GM18498 (cell line): ENCODE data around the gene IL26.
"Not testable (repeated sequence)": the region's sequence is repeated elsewhere in the genome, so short reads cannot be mapped to it uniquely, and the experiment has no call there.

Experiments used
- ATAC-seq: cut with Tn5 transposase; IDR thresholded peaks from one replicate; pipeline ENCODE4 v1.9.1; 2021; ENCODE audit warnings: mild to moderate bottlenecking, moderate library complexity; ENCODE audit not compliant: unreplicated experiment

Gene IL26

DNA sequence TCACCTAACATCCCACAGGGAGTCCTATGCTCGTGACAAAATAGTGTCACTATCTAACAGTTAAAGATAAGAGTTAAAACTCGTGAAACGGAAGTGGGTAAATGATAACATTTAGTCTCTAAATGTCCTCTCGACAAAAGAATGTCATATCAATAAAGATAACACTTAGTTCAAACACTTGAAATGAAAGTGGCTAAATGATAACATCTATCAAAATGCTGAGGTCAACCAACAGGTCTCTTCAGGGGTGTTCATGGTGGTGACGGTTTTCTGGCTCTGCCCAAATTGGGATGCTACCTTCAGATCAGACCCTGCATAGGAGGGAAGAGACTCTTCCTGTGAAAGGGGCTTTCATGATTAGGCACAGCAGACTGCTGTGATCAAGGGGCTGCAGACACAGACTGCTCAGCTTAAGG lies 22.1 kb downstream of the IL26 start:
- ATAC-seq = no peak

DNA sequence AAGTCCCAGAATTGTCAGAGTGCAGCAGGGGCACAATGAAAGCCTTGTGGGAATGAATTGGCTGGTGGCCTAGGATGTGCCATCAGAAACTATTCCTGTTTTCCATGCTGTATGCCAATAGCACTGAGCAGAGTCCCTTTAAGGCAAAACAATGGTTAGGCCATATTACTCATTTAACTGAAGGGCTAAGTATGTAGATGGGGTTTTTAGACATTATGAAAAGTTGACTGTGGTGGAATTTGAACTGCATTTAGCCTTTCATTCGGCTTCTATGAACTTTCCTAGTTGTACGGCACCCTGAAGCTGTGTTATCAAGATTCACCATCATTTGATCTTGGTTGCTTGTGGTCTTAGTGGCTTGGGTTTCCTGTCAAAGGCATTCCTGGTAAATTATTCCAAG lies 24.8 kb downstream of the IL26 start:
- ATAC-seq = no peak

DNA sequence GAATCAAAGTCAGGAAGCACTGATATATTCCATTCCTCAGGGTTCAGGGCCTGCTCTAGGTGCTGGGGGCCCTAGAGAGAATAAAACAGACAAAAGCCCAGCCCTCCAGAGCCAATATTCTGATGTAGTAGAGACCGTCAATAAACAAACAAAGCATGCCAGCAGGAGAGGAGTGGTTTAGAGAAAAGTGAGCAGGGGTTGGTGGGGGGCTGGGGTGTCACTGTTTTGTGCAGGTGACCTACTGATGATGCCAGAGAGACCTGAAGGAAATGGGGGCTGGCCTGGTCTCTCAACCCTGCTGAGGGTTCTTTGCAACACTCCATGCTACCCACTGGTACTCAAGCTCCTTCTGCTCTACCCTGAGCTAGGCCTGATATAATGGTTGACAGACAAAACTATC lies 26.5 kb downstream of the IL26 start:
- ATAC-seq = no peak

DNA sequence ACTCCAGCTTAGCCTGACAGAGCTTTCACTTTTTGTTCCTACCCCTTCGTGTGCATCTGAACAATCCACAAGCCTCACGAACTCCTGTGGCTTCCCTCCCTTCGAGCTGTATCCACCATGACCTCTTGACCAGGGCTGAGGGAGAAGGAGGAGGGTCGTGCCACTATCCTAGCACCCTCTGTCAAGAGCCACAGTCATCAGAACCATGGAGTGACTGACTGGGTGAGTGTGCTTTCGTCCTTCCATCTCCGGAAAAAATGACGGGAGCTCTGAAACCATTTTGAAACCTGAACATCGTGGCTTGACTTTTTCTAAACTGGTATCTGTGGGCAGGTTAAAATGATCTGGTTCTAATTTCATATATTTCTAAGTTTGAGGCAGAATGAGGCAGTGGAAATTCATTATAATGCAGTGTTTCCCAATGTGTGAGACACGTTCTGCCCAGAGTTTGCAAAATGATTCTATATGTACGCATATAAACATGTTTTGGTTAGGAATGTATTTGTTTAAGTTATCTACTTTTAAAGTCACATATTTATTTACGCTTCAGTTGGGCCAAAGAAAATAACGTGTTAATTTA lies 27.0 kb downstream of the IL26 start:
- no peak for ATAC-seq

DNA sequence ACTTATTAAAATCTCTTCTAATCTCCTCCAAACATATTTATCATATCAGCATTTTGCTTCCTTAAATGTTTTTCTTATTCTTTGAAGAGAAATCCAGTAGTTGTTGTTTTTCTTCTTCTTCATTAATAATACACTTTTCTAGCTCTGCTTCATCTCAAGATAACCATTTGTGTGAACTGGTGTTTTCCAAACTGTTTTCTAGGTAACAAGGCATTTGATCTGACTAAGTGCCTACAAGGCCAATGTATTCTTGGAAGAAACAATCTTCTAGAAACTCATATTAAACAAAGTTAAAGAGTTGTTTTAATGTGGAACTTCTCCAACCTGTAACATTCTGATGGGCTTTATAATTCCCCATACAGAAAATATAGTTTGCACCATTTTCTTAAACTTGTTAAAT lies 35.3 kb downstream of the IL26 start:
- ATAC-seq = no peak

DNA sequence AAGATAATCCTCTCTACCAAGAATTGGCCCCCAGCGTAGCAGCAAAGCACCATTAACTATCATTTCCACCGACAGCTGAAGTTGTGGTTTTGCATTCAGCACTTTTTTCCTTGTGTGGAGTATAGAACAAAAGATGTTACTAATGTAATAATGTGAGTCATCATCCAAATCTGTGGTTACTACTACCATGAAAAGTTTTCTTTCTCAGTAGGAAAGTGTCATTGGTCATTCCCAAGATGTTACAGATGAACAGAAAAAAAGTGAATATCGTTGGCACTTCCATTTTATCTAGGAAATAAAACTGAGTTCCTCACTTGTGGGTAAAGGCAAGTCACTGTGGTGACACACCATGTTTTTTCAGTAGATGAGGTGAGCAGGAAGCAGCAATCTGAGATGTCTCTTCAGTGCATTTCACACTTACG lies 35.8 kb downstream of the IL26 start:
- no peak for ATAC-seq

DNA sequence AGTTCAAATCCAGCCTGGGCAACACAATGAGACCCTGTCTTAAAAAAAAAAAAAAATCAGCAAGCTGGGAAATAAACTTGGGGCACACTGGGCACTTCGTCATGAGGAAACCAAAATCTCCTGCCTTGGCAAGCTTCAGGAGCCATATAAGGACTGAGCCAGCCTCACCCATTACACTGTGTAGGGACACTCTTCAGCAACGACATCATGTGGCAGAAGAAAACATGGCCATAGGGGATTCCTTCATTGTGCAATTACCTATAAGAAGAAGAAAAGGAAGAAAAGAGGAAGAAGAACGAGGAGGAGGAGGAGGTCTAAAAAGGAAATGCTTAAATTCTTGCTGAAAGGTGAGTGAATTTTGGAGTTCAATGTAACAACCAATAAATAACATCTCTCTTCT lies 40.0 kb downstream of the IL26 start:
- ATAC-seq = no peak

DNA sequence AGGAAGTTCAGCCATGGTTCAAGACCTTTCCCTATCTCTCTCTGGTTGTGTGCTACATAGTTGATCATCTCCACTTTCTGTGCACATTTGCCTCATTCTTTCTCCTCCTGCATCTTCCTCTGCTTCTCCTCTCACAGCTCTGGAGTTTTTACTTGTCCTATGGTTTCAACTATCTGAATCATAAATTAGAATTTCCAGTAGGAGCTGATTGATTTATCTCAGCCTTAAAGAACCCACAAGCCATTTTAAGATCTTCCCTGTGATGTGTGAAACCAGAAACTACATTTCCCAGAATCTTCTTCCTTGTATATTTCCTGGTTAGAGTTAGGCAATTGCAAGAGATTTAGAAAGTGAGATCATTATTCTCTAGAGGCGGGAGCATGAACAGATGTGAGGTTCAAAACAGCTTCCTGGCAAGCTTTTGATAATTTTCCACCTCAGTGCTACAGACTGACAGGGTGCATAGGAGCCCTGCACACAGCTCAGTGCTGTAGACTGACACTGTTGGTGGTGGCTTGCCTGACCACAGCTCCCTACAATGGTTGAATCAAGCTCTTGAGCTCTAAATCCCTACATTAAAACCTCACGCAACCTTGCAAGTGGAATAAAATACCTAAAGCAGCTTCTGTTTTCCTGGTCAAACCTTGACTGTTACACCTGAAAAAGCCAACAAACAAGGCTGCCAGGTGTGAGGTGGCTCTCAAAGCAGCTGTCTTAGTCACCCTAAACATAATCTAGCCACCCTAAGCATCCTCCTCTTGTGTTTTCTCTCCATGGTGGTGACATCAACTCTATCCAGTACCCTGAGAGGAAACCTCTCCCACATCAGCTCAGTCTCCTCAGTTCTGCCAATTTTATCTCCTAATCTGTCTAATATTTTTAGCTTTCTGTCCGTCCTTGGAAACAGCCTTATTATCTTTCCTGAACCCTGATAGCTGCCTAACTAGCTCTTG lies 44.5 kb downstream of the IL26 start:
- ATAC-seq = no peak

DNA sequence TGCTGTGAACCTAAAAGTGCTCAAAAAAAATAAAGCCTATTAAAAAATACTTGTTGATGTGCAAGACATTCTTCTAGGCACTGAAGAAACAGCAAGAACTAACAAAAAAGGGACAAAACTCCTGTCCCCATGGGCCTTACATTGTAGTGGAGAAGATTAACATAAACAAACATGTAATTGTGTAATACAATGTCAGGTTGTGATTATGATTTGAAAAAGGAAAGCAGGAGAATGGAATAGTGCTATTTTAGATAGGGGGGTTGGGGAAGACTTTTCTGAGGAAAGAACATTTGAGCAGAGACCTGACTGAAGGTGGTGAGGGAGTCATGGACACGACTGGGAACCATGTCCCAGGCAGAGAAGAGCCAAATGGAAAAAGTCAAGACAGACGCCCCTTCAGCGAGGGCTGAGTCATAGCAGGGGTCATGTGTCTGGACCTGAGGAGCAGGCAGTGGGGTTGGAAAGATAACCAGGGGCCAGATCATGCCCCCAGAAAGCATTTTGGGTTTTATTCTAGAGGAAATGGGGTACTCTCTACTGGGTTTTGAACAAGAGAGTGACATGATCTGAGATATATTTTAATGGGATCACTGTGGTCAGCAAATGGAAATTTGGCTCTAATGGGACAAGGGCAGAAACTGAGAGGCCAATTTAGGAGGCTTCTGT lies 46.7 kb downstream of the IL26 start:
- no peak for ATAC-seq

DNA sequence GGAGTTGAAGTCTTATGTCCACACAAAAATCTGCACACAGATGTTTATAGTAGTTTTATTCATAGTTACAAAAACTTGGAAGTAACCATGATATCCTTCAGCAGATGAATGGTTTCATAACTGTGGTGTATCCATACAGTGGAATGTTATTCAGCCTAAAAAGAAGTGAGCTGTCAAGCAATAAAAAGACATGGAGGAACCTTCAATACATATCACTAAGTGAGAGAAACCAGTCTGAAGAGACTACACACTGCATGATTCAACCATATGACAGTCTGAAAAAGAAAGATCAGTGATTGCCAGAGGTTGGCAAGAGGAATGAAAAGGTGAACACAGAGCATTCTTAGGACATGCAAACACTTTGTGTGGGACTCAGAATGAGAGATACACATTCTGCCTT lies 47.4 kb downstream of the IL26 start:
- ATAC-seq = no peak

DNA sequence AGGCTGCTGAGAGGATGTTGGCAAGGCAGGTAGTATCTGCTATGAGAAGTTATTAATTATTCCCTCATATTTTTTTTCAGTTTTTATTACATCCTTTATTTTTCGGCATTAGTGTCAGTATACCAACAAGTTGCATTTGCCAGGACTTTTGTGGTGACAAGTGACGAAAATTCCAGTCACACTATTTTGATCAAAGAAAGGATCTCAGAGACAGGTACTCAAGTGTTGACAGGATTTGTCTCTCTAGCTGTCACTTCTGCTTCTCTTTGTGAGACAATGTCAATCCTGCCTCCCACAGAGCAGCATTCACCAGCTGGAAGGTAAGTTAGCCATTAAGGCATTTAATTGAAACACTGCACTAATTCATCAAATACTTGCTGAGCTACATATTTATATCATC lies 48.0 kb downstream of the IL26 start:
- no peak for ATAC-seq

DNA sequence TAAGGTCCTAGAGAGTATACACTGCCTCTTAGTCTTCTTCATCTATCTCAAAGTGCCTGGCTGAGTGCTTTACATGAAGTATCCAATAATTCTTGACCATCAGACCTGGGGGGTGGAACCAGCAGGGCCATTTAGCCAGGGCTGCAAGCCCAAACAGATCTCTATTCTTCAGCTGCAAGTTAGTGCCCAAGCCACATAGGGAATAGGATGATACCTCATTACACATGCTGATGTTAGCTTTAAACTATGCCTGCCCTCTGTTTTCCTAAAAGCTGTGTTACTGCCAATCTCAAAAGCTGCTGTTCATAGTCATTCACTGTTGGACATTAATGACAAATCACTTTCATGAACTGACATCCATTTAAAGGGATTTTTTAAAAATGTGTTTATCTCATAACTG lies 49.4 kb downstream of the IL26 start:
- ATAC-seq = no peak

DNA sequence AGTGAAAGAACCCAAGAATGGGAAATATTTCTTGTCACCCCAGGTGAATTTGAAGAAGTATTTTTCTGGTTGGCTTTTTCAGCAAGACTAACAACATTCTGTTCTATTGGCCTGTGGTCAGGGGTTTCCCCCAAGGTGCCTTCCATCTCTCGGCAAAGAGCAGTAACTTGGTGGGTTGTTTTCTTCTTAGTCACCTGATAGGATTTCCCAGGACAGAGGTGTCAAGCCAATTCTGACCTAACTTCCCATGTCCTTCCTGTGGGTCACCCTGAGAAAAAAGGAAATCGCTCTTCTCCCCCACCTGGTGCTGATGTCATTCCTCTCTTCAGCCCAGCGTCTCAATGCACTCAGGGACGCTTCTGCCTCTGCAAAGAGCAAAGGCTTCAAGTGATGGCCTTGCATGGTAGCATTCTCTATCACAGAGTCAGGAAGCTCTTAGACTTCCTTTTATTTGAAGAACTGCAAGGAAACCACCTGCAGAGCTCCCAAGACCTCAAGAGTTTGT lies 50.0 kb downstream of the IL26 start:
- peak; percentile 91 for ATAC-seq

DNA sequence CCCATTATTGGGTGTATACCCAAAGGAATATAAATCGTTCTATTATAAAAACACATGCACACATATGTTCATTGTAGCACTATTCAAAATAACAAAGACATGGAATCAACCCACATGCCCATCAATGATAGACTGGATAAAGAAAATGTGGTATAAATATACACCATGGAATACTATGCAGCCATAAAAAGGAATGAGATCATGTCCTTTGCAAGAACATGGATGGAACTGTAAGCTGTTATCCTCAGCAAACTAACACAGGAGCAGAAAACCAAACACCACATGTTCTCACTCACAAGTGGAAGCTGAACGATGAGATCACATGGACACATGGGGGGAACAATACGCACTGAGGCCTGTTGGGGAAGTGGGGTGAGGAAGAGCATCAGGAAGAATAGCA lies 50.8 kb downstream of the IL26 start:
- ATAC-seq = not testable (repeated sequence)

DNA sequence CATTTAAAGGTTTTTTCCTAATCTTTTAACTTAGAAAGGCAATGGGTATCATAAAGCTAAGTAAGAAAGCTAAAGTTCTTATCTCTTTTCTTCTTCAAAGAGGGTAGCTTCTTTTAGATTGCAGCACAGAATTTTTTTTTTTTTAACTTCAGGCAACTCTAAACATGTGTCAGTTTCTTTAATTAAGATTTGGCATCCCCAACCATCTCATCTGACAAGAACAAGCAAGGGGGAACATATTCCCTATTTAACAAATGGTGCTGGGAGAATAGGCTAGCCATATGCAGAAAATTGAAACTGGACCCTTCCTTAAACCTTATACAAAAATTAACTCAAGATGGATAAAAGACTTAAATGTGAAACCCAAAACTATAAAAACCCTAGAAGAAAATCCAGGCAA lies 51.8 kb downstream of the IL26 start:
- ATAC-seq = no peak

DNA sequence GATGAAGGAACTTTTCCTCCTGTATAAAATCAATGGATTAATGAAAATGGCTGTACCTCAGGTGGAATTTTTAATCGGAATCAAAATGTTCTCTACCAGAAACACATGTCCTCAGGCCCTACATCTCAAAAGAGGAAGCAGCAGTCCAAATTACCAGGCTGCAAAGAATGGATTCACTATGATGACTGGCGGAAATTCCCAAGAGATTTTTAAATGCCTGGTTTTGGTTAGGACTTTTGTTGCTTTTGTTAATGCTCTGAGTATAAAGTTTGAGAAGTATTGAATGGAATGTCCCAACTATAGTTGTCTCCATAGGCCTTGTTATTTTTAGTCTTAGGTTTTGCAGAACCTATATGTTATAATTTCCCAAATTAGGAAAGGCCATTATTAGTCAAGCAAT lies 54.9 kb downstream of the IL26 start:
- ATAC-seq = no peak

DNA sequence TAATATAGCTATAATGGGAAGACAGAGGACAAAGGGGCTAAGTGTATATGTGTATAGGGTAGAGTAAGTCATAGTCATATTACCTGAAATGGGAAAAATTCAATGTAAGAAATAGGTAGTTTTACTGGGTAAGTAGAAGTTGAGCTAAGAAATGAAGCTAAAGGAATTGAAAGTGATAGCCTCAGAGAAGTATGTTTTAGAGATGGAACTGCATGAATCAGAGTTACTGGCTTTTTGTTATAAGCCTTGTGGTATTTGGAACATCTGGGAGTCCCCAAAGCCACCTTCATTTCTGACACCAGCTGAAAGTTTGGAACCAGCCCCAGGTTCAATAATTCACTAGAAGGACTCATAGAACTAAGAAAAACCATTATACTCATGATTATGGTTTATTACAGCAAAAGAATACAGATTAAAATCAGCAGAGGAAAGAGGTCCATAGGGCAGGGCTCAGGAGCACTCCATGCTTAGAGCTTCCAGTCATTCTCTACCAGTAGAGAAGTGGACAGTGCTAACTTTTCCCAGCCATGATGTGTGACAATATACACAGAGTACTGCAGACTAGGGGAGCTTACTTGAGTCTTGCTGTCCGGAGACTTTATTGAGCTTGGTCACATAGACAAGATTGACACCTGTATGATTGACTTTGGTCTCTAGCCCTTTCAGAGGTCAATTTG lies 56.3 kb downstream of the IL26 start:
- ATAC-seq = no peak

DNA sequence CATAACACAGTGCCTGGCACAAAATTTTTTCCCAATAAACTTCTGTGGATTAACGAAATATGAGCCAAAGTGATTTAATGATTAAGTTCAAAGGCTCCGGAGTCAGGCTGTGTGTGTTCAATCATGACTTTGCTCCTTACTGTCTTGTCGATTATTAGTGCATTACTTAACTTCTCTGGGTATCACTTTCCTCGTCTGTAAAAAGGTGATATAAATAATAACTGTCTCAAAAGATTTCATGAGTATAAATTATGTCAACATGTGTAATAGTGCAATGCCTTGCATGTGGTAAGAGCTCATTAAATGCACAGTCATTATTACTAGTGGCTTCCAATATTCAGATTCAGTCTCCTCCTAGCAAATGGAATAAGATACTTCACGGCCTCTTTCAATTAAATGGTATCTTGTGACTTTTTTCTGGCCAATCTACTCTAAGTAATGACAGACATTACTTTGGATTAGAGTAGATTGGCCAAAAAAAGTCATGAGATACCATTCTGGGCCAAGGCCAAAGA lies 59.2 kb downstream of the IL26 start:
- no peak for ATAC-seq

DNA sequence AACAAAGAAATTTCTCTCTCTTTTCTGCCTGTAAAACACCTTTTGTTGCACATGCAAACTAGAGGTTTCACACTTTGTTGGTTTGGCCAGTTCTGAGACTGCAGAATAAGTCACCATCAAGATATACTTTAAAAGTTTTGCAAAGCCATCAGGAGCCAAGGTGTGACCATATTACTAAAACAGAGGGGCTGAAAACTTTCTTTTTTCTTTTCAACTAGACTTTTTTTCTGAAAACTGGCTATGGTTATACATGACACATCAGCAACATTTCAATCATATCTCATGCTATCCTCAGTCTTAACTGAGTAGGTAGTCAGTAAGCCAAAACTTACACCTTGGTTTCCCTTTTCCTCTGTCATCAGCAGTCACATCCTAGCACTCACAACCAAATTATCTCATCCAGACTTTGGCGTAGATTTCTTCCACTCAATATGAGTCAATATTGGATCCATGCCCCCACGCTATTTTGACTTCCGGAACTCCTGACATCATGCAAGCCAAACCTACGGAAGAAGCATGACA lies 62.0 kb downstream of the IL26 start:
- ATAC-seq = peak; percentile 68

DNA sequence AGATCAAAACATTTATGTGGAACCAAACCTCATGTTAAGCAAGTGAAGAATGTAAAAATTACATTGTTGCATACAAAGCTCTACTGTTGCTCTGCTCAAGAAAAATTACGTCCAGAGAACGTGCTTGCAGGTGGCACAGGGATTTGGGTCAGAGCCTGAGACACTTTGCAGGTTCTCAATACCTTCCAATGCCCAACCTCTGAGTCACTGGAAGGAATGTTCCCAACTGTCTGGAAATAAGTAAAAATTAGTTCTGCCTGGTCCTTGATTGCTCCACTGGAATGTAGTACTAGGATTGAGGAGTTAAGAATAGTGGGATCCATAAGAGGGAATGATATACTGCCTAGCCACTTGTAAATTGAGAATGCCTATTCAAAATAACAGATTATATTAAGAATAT lies 63.2 kb downstream of the IL26 start:
- ATAC-seq = no peak
